HepG2 (cell line): ENCODE results near the gene C1orf87. TPM values are rescaled to one million over a fixed set of nuclear protein-coding genes. Genes with fewer than 3 reads are reported as not detected.

Experiments
- CHD4 ChIP-seq: fragments of 200-600 bp; sonication (generic); IDR thresholded peaks from 2 replicates; pipeline ENCODE4 v1.7.0; 2017; ENCODE audit warnings: mild to moderate bottlenecking, low read length, borderline replicate concordance
- IRF2 ChIP-seq: IDR thresholded peaks from 2 replicates; pipeline ENCODE4 v1.6.1; 2018; ENCODE audit warnings: missing genetic modification reagents, missing compliant biosample characterization
- LRRFIP1 ChIP-seq: sonication (generic); formaldehyde crosslinking; conservative IDR thresholded peaks from 2 replicates; pipeline ENCODE4 v1.4.0; 2020; ENCODE audit warnings: missing genetic modification reagents
- SALL1 ChIP-seq: sonication (generic); formaldehyde crosslinking; IDR thresholded peaks from 2 replicates; pipeline ENCODE4 v1.8.0; 2022; ENCODE audit warnings: mild to moderate bottlenecking, missing genetic modification reagents
- SNAPC4 ChIP-seq: sonication (generic); formaldehyde crosslinking; IDR thresholded peaks from 2 replicates; pipeline ENCODE4 v1.4.0; 2020; ENCODE audit warnings: mild to moderate bottlenecking, missing genetic modification reagents
- SOX6 ChIP-seq, 2 experiments: fragments of 450-650 bp in 1 of 2; sonication (generic) in 1 of 2; formaldehyde crosslinking in 1 of 2; IDR thresholded peaks; 2 replicates each; pipeline versions ENCODE4 v1.4.0 to v1.6.1; 2017 to 2020; ENCODE audit warnings: antibody characterized with exemption in 1 of 2, mild to moderate bottlenecking in 1 of 2, missing genetic modification reagents in 1 of 2
- SP140L ChIP-seq: sonication (generic); formaldehyde crosslinking; IDR thresholded peaks from 2 replicates; pipeline ENCODE4 v1.4.0; 2020; ENCODE audit warnings: missing genetic modification reagents, borderline replicate concordance
- TFAP4 ChIP-seq: sonication (generic); IDR thresholded peaks from 2 replicates; pipeline ENCODE4 v1.6.1; 2016; ENCODE audit warnings: low read depth, borderline replicate concordance
- YEATS2 ChIP-seq: sonication (generic); formaldehyde crosslinking; IDR thresholded peaks from 2 replicates; pipeline ENCODE4 v1.4.0; 2020; ENCODE audit warnings: missing genetic modification reagents, borderline replicate concordance
- ZNF577 ChIP-seq: sonication (generic); formaldehyde crosslinking; IDR thresholded peaks from 2 replicates; pipeline ENCODE4 v1.4.0; 2020; ENCODE audit warnings: mild to moderate bottlenecking, low read depth, missing genetic modification reagents, borderline replicate concordance
- ZNF775 ChIP-seq: sonication (generic); formaldehyde crosslinking; IDR thresholded peaks from 2 replicates; pipeline ENCODE4 v1.4.0; 2020; ENCODE audit warnings: missing genetic modification reagents, mild to moderate bottlenecking, moderate library complexity, borderline replicate concordance
- polyA plus RNA-seq, 8 experiments: library from polyadenylated mRNA; depleted of rRNA in 3 of 8; stranded (reverse) in 7 of 8; unstranded in 1 of 8; fragments of >200 nt; fragmentation: Illumina TruSeq in 4 of 8; extraction: Trizol in 4 of 8; gene quantifications; 2 replicates each; pipeline versions ENCODE4 v1.2.1 to v1.2.3, GENCODE V29; 2011 to 2016; ENCODE audit warnings: low read depth in 4 of 8, missing spikeins in 1 of 8, mixed read lengths in 1 of 8; ENCODE audit not compliant: insufficient read depth in 1 of 8
- total RNA-seq, 5 experiments: library from RNA; depleted of rRNA; stranded (reverse); fragments of >200 nt; fragmentation: Illumina TruSeq; extraction: Trizol; gene quantifications; 2 replicates each; pipeline ENCODE4 v1.2.3, GENCODE V29; 2016; ENCODE audit warnings: low read depth in 1 of 5
- TF ChIP-seq, protein P1 (sequence below): sonication (generic); formaldehyde crosslinking; IDR thresholded peaks from 2 replicates; pipeline ENCODE4 v1.4.0; 2020; ENCODE audit warnings: missing genetic modification reagents, borderline replicate concordance
- TF ChIP-seq, protein P2 (sequence below): sonication (generic); formaldehyde crosslinking; IDR thresholded peaks from 2 replicates; pipeline ENCODE4 v1.4.0; 2020; ENCODE audit warnings: missing genetic modification reagents

Gene C1orf87
- total and polyA plus RNA-seq, 2 of the 13 experiments (the other 11 are each of a cell fraction or from before 2014, with no cell fraction given): not detected

- TF ChIP-seq, protein P1, sequence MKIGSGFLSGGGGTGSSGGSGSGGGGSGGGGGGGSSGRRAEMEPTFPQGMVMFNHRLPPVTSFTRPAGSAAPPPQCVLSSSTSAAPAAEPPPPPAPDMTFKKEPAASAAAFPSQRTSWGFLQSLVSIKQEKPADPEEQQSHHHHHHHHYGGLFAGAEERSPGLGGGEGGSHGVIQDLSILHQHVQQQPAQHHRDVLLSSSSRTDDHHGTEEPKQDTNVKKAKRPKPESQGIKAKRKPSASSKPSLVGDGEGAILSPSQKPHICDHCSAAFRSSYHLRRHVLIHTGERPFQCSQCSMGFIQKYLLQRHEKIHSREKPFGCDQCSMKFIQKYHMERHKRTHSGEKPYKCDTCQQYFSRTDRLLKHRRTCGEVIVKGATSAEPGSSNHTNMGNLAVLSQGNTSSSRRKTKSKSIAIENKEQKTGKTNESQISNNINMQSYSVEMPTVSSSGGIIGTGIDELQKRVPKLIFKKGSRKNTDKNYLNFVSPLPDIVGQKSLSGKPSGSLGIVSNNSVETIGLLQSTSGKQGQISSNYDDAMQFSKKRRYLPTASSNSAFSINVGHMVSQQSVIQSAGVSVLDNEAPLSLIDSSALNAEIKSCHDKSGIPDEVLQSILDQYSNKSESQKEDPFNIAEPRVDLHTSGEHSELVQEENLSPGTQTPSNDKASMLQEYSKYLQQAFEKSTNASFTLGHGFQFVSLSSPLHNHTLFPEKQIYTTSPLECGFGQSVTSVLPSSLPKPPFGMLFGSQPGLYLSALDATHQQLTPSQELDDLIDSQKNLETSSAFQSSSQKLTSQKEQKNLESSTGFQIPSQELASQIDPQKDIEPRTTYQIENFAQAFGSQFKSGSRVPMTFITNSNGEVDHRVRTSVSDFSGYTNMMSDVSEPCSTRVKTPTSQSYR (CRISPR knock-in tag): no peak
- TF ChIP-seq ZNF577: no peak
- peak; percentile 33; the same call in 1 of the 2 replicates for TF ChIP-seq SALL1
- peak; percentile 71; the same call in 1 of the 2 replicates for TF ChIP-seq TFAP4
- TF ChIP-seq SP140L: no peak
- TF ChIP-seq LRRFIP1 (CRISPR knock-in tag): no peak
- no peak for TF ChIP-seq SNAPC4
- no peak for TF ChIP-seq SOX6 (IDR thresholded peaks at IDR 0.05)
- TF ChIP-seq SOX6 (CRISPR knock-in tag; IDR thresholded peaks at IDR 0.05): peak; percentile 23; the same call in 1 of the 2 replicates
- TF ChIP-seq ZNF775: no peak
- TF ChIP-seq IRF2 (CRISPR knock-in tag): peak; percentile 25; the same call in 1 of the 2 replicates
- TF ChIP-seq CHD4: no peak
- TF ChIP-seq YEATS2 (CRISPR knock-in tag): peak; percentile 38; the same call in 1 of the 2 replicates
- TF ChIP-seq, protein P2, sequence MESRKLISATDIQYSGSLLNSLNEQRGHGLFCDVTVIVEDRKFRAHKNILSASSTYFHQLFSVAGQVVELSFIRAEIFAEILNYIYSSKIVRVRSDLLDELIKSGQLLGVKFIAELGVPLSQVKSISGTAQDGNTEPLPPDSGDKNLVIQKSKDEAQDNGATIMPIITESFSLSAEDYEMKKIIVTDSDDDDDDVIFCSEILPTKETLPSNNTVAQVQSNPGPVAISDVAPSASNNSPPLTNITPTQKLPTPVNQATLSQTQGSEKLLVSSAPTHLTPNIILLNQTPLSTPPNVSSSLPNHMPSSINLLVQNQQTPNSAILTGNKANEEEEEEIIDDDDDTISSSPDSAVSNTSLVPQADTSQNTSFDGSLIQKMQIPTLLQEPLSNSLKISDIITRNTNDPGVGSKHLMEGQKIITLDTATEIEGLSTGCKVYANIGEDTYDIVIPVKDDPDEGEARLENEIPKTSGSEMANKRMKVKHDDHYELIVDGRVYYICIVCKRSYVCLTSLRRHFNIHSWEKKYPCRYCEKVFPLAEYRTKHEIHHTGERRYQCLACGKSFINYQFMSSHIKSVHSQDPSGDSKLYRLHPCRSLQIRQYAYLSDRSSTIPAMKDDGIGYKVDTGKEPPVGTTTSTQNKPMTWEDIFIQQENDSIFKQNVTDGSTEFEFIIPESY: no peak
Observed at GRCh38 chr1:59947047-59947938, 126.3 kb downstream of the C1orf87 start (continued).
